GM21619 (cell line): ENCODE data around the gene MYLK3.
"Not testable (repeated sequence)": the region's sequence is repeated elsewhere in the genome, so short reads cannot be mapped to it uniquely, and the experiment has no call there.

Experiments
- ATAC-seq: cut with Tn5 transposase; IDR thresholded peaks from one replicate; pipeline ENCODE4 v1.9.1; 2021; ENCODE audit not compliant: unreplicated experiment

The MYLK3 gene

DNA sequence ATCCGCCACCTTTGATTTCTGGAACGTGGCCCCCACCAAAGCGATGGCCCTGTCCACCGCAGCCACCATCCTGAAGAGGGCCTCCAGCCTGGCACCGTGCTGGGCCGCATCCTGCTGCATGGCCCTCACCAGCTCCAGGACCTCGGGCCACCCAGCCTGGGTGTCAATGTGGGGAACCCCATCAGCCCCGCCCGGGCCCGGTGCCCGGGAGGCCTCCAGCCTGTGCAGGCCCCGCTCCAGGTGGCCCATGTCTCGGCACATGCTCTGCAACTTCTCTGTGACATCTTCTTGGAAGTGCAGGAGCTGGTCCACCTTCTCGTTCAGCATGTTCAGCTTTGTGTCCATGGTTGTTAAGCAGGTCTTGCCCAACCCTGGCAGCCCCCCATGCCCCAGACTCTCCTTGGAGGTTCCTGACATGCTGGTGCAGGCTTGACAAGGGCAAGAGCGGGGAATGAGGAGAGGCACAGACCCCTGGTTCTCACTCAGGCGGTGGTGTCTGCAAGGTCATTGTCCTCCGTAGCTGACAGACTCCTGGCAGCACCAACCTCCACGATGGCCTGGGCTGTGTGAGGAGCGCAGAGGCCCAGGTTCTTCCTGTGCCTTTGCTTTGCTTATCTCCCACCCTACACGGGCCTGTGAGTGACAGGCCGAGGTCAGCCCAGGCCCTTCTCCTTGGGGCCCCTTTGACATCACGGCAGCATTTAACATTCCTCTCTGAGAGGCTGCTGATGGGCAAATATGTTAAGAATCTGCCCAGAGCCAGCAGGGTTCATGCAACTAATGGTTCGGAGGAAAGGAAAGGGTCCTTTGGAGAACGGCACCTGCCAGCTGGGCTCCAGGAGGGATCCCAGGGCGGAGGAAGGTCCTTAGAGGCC lies at the start of gene MYLK3:
MYLK3 (minus strand) TSS at position 568 of the 875 bp plus-strand sequence; CDS start at position 417, 151 bp downstream.
- no peak for ATAC-seq

DNA sequence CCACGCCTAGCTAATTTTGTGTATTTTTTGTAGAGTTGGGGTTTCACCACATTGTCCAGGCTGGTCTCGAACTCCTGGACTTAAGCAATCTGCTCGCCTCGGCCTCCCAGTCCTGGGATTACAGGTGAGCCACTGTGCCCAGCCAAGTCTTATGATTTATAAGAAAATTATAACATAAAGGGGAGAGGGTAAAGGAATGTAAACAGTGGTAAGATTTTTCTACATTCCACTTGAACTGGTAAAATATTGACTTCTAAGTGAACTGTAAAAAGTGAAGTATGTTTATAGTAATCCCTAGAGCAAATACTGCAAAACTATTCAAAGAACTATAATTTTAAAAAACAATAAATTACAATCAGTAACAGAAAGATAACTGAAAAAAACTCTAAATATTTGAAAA lies 49.4 kb upstream of the MYLK3 start:
- ATAC-seq, result no peak

DNA sequence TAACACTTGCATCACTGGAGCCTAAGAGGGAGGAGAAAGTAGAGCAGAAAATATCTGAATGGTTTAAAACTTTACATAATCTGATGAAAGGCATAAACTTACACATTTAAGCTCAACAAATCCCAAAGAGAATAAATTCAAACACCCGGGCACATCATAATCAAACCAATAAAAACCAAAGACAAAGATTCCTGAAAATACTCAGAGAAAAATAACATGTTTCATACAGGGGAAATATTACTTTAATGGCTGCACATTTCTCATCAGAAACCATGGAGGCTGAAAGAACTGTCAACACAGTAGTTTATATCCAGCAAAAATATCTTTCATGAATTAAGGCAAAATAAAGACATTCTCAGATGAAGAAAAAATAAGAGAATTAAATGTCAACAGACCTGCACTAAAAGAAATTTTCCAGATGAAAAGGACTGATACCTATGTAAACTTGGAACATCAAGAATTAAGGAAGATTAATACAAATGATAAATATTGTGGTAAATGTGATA lies 48.7 kb upstream of the MYLK3 start:
- no peak for ATAC-seq

- ATAC-seq, result no peak
Measured at GRCh38 chr16:46793841-46794240, 45.7 kb upstream of the MYLK3 start.

- ATAC-seq, result no peak
Measured at GRCh38 chr16:46790599-46791270, 42.6 kb upstream of the MYLK3 start.

DNA sequence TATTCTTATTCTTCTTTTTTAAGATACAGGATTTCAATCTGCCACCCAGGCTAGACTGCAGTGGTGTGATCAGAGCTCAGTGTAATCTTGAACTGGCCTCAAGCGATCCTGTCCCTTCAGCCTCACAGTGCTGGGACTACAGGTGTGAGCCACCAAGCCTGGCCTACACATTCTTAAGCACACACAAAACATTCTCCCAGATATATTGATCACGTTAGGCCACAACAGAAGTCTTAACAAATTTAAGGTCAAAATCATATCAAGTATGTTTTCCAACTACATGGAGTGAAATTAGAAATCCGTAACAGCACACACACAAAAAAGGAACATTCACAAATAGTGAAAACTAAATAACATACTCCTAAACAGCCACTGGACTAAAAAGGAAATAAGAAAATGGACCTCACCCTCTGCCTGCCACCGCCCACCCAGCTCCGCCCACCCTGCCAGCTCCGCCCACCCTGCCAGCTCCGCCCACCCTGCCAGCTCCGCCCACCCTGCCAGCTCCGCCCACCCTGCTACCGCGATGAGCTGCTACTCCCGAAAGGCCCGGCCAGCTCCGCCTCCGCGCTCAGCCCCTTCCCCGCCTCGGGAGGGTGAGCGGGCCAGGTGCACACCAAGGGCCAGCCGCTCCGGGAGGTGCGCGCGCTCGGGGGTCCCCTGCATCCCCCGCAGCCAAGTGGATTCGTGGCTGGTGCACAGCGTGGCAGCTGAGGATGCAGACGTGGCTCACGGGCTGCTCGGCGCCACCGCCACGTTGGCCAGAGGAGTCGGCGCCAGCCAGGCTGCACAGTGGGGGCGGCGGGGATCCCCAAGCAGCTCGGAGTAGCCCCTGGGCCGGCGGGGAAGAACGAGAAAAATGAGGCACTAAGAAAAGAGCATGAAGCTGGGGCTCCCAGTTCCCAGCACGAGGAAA lies 41.6 kb upstream of the MYLK3 start:
- ATAC-seq, result peak; percentile 87

- ATAC-seq, result no peak
Measured at GRCh38 chr16:46788891-46789474, 40.8 kb upstream of the MYLK3 start.

- ATAC-seq, result no peak
Measured at GRCh38 chr16:46787909-46788308, 39.8 kb upstream of the MYLK3 start.

DNA sequence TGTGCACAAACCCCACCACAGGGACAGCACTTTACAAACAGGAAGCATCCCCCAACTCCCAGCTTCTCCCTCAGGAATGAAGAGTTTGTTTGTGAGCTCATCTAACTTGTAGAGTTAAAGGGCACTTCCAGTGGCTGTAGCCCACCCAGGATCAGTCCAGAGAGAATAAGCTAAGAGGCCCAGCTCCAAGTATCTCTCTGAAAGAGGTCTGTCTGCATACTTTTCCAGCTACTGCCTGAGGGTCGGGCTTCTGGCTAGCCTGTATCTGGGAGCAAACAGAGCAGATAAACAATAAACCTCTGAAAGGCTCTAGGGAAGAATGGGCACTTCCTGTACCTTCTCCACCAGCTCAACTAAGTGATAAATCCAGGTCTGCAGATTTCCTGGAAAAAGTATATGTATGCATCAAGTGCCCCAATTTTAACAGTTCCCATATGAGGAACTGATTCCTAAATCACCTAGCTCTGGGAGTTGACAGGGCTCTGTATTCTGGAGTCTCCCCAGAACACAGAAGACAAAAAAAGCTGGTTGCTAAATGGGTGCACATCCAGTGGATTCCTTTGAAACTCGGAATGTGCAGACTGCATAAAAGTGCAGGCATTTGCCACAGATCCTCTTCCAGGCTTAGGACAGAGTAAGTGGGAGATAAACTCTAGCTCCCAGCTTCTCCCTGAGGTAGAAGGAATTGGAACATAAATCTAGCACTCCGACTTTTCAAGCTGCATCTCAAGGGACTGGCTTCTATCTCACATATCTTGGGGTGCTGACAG lies 37.1 kb upstream of the MYLK3 start:
- no peak for ATAC-seq

DNA sequence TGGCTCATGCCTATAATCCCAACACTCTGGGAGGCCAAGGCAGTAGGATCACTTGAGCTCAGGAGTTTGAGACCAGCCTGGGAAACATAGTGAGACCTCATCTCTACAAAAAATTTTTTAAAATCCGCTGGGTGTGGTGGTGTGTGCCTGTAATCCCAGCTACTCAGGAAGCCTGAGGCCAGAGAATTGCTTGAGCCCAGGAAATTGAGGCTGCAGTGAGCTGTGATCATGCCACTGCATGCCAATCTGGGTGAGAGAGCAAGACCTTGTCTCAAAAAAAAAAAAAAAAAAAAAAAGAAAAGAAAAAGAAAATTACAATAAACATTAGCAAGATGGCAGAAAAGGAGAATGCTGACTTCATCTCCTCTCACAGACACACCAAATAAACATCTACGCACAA lies 36.4 kb upstream of the MYLK3 start:
- ATAC-seq, result not testable (repeated sequence)

DNA sequence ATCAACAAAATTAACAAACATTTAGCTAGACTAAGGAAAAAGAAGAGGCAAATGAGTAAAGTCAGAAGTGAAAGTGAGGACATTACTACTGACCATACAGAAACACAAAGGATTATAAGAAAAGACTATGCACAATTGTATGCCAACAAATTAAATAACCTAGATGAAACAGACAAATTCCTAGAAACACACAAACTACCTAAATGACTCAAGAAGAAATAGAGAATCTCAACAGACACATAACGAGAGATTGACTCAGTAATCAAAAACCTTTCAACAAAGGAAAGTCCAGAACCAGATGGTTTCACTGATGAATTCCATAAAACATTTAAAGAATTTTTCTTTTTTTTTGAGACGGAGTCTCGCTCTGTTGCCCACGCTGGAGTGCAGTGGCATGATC lies 35.7 kb upstream of the MYLK3 start:
- ATAC-seq, result no peak

DNA sequence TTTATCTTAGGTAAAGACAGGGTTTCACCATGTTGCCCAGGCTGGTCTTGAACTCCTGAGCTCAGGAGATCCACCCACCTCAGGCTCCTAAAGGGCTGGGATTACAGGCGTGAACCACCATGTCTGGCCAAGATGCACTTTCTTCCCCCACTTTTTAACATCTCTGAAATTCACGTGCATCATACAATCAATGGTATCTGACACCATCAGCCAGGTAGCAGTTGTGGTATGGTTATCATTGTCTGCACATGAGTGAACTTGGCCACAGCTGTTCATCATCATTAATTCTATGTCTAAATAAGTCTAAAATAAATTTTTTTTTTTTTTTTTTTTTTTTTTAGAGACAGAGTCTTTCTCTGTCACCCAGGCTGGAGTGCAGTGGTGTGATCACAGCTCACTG lies 34.2 kb upstream of the MYLK3 start:
- no peak for ATAC-seq

GRCh38 chr16:46777804-46778203 lies 29.7 kb upstream of the MYLK3 start:
- no peak for ATAC-seq

DNA sequence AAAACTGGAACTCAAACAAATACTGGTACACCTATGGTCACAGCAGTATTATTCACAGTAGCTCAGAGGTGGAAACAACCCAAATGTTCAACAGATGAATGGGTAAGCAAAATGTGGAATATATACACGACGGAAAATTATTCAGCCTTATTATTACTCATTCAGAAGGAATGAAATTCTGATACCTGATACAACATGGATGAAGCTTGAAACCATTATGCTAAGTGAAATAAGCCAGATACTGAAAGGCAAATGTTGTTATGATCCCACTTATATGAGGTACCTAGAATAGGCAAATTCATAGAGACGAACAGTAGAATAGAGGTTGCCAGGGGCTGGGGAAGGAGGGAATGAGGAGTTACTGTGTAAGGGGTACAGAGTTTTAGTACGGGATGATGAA lies 27.1 kb upstream of the MYLK3 start:
- ATAC-seq, result no peak

GRCh38 chr16:46774743-46775177 lies 26.6 kb upstream of the MYLK3 start:
- peak; percentile 76 for ATAC-seq

GRCh38 chr16:46772463-46772862 lies 24.3 kb upstream of the MYLK3 start:
- no peak for ATAC-seq

- ATAC-seq, result no peak
Measured at GRCh38 chr16:46768809-46769208, 20.7 kb upstream of the MYLK3 start.

GRCh38 chr16:46765050-46765449 lies 16.9 kb upstream of the MYLK3 start:
- ATAC-seq, result no peak

DNA sequence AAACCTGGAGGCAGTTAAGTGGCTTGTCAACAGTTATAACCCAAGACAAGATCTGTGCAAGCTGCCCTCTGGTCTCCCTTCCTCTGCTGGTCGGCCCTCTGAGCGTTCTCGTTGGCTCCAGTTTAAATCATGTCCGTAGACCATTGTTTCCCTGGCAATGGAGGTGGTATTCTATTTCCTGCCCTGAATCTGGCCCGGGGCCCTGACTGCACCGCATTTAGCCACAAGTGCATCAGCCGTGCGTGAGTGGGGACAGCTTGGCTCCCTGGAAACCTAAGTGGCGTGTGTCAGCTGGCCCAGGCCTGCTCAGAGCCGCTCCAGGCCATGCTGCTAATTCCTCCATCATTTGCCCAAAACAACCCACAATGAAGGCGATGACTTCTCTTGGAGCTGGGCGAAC lies 15.0 kb upstream of the MYLK3 start:
- no peak for ATAC-seq

DNA sequence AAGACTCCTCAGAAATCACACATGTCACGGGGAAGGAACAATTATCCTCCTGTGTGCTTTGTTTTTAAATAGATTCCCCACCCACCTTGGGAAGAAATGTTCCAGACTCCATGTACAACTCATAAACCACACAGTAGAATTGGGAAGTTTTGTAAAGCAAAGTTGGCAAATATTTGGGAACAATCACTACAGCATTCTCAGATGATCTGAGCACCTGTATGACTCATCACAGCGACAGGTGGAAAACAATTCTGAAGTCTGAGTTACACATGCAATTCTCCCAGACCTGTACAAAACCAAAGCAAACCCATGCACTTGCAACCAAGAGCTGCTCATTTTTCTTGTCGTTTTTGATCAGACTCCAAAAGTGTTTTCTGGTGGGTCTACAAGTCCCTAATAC lies 14.4 kb upstream of the MYLK3 start:
- no peak for ATAC-seq
